Ovary (tissue), 3 donors: ENCODE results near the gene ACAT1.

Source experiments
- CTCF ChIP-seq, 3 donors: fragments of 450-650 bp in 2 of 3; fragments of 200-600 bp in 1 of 3; IDR thresholded peaks; one replicate each; pipeline versions ENCODE4 v1.5.1 to v1.8.0; 2016 to 2022; ENCODE audit warnings: antibody characterized with exemption in 3 of 3, mild to moderate bottlenecking in 1 of 3
- EP300 ChIP-seq: sonication (generic); formaldehyde crosslinking; IDR thresholded peaks from one replicate; pipeline ENCODE4 v1.6.1; 2017; ENCODE audit warnings: antibody characterized with exemption
- POLR2A ChIP-seq: fragments of 450-650 bp; IDR thresholded peaks from one replicate; pipeline ENCODE4 v1.6.1; 2017; ENCODE audit warnings: antibody characterized with exemption, mild to moderate bottlenecking, moderate library complexity
- donor health status: DM: no; HTN: no; CAD: no.

DNA sequence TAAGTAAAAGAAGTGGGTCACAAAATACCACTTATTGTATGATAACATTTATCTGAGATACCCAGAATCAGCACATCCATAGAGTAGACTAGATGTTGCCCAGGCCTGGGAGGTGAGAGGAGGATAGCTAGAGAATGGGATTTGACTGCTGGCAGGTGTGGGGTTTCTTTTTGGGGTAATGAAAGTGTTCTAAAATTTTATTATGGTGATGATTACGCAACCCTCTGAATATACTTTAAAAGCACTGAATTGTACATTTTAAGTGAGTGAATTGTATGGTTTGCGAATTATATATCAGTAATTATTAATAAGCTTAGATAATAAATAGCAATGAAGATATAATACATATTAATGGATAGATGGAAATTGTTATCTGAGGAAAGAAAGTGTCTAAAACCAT lies 35.7 kb upstream of the ACAT1 start:
- TF ChIP-seq CTCF (IDR thresholded peaks at IDR 0.05), result no peak
- TF ChIP-seq POLR2A, result no peak
- TF ChIP-seq EP300, result no peak
